GM12874 (cell line): ENCODE measurements around the gene RBMS1.

Experiments used
- TF ChIP-seq, protein P1 (sequence below): IDR thresholded peaks from 2 replicates; pipeline ENCODE4 v1.5.1; 2011; ENCODE audit warnings: low read depth, mild to moderate bottlenecking, control low read depth, low read length, moderate library complexity; ENCODE audit not compliant: insufficient read depth

Gene RBMS1

DNA sequence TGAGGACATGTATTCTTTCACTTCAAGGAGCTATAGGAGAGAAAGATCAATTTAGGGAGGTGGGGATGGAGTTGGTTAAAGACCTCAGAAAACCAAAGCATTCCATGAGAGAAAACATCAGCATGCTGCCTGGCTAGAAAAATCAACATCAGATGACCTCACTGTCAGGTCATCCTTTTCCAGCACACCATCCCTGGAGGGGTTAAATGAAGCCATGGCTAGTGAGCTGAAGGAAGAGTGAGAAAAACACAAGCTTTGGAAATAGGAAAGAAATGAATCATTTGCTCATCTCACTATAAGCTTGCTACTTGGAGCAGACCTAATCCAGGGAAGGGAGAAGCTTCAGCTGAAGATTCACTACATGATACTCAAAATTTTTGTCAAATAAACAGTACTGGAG, 184.0 kb downstream of the RBMS1 start:
- TF ChIP-seq, protein P1, sequence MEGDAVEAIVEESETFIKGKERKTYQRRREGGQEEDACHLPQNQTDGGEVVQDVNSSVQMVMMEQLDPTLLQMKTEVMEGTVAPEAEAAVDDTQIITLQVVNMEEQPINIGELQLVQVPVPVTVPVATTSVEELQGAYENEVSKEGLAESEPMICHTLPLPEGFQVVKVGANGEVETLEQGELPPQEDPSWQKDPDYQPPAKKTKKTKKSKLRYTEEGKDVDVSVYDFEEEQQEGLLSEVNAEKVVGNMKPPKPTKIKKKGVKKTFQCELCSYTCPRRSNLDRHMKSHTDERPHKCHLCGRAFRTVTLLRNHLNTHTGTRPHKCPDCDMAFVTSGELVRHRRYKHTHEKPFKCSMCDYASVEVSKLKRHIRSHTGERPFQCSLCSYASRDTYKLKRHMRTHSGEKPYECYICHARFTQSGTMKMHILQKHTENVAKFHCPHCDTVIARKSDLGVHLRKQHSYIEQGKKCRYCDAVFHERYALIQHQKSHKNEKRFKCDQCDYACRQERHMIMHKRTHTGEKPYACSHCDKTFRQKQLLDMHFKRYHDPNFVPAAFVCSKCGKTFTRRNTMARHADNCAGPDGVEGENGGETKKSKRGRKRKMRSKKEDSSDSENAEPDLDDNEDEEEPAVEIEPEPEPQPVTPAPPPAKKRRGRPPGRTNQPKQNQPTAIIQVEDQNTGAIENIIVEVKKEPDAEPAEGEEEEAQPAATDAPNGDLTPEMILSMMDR, result no peak

DNA sequence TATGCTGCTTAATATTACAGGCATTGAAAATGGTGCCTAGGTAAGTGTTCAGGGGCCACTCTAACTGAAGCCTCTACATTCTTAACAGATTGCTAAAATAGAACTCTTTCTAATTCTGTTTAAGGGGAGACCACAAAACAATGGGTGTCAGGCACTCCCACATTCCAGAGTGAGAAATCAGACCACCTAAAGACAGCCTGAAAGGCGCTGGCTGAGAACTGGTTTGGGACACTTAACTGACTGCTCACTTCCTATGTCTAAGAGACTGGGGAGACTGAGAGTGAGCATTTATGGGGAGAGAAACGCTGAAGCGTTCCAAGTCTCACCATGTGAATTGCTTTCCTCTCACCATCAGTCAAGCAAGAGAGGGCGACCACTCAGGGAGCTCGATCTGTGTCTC, 184.7 kb downstream of the RBMS1 start:
- TF ChIP-seq, protein P1, result no peak

DNA sequence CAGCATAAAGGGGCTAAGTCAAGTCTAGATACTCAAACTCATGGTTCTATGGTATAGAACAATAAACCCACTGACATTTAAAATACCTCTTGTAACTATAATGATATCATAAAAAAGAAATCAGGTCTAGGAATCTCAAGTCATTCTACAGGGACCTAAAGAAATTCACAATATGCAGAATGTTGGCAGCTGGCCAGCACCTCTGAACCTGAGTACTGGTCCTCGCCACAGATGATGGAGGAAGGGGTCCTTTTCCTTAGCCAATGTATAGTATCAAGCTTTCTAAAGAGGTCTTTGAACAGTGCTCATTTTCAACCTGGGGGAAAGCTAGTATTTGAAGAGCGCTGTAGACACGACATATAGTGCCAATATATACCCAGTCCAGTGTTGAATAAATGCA, 185.1 kb downstream of the RBMS1 start:
- TF ChIP-seq, protein P1, result no peak

DNA sequence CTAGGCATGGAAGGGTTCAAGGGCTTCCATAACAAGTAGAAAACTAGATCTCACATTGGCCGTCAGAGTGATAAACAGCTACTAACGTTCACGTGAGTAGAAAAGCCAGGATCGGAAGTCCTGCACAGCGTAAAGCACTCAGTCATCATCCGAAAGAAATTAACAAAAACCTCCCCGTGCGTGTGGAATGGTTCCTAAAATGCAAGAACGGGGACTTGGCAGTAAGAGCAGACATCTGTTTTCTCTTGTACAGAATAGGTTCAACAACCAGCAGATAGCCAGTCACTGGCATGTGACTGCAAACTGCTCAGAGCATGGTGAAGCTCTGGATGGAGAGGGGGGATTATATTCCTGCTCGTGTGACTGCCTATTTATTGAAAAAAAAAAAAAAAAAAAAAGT, 186.6 kb downstream of the RBMS1 start:
- TF ChIP-seq, protein P1, result no peak

DNA sequence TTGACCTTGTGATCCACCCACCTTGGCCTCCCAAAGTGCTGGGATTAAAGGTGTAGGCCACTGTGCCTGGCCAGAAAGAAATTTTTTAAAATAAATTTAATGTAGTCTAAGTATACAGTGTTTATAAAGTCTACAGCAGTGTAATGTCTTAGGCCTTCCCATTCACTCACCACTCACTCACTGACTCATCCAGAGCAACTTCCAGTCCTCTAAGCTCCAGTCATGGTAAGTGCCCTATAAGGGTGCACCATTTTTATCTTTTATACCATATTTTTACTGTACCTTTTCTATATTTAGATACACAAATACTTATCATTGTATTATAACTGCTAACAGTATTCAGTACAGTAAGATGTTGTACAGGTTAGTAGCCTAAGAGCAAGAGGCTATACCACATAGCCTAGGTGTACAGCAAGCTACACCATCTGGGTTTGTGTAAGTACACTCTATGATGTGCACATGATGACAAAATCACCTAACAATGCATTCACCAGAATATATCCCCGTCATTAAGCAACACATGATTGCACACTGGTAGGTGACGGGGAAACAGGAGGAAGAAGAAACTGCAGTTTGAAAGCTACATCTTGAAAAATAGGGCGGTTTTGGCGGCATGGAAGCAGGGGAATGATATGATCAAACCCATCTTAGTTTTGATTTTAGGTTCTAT, 188.4 kb downstream of the RBMS1 start:
- TF ChIP-seq, protein P1, result no peak

DNA sequence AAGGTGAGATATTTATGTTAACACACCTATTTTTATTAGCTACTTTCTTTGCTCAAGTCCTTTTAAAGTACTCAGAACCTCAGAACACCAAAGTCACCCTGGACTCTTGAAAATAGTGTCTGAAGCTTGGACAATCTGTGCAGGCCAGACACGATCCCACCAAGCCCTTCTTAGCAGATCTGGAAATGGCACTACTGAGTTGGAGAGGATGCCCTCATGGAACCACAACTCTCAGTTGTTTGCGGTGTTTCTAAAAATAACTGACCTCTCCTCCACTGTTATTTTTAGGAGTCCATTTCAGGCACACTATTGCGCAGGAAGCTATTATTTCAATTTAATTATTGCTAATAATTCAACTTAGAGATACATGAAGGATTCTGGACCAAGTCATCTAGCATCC, 190.1 kb downstream of the RBMS1 start:
- TF ChIP-seq, protein P1, result no peak

DNA sequence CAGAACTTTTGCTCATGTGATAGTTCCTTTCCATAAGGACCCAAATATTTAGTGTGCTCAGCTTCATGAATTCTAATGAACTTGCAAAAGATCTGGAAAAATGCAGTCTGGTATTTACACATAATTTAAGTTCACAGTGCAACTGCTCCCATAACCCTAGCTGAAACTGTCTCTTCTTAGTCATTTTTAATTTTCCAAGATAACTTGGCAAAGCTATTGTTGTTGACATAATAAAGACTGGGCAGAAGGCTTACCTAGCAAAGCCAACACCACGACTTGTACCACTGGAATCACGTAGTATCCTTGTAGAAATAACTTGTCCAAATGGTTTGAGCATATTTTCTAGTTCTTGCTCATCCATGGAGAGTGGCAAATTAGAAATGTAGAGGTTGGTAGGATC, 190.5 kb downstream of the RBMS1 start:
- TF ChIP-seq, protein P1, result no peak
